GM23338 (cell line): ENCODE measurements around the gene ACOT8. TPM values are rescaled to one million over a fixed set of nuclear protein-coding genes. Genes with fewer than 3 reads are reported as not detected.
A peak's percentile ranks its signal among the peaks of the same experiment; 100 is the strongest.

Experiments
- ATAC-seq: fragments of 200-7000 bp; cut with Tn5 transposase; 3 replicates; pipeline ENCODE4 v1.9.1; 2020
- DNase-seq: peaks from one replicate; pipeline ENCODE4 v3.0.0-alpha.2; 2015; ENCODE audit warnings: low spot score
- H2AFZ ChIP-seq: fragments of 200-600 bp; sonication (generic); 2 replicates; pipeline ENCODE4 v1.8.0; 2016; ENCODE audit warnings: antibody characterized with exemption, mild to moderate bottlenecking, moderate library complexity
- H3F3A ChIP-seq: fragments of 200-600 bp; sonication (generic); replicated peaks from 2 replicates; pipeline ENCODE4 v1.8.0; 2017; ENCODE audit warnings: antibody characterized with exemption, mixed run types, low read depth
- H3K27ac ChIP-seq: fragments of 200-600 bp; sonication (generic); 2 replicates; pipeline ENCODE4 v1.6.1; 2016; ENCODE audit warnings: low read depth
- H3K27me3 ChIP-seq: fragments of 200-600 bp; sonication (generic); 2 replicates; pipeline ENCODE4 v1.8.0; 2016; ENCODE audit warnings: mild to moderate bottlenecking, mixed run types, moderate library complexity; ENCODE audit not compliant: insufficient read depth
- H3K36me3 ChIP-seq: fragments of 200-600 bp; sonication (generic); 2 replicates; pipeline ENCODE4 v1.8.0; 2016; ENCODE audit warnings: mild to moderate bottlenecking; ENCODE audit not compliant: insufficient read depth
- H3K4me1 ChIP-seq: fragments of 200-600 bp; sonication (generic); 2 replicates; pipeline ENCODE4 v1.8.0; 2016; ENCODE audit warnings: mild to moderate bottlenecking, moderate library complexity; ENCODE audit not compliant: insufficient read depth
- H3K4me2 ChIP-seq: fragments of 200-600 bp; sonication (generic); 2 replicates; pipeline ENCODE4 v1.7.1; 2017; ENCODE audit warnings: mixed run types
- H3K4me3 ChIP-seq: fragments of 200-600 bp; sonication (generic); 2 replicates; pipeline ENCODE4 v1.6.1; 2016; ENCODE audit warnings: mixed run types
- H3K79me2 ChIP-seq: fragments of 200-600 bp; sonication (generic); replicated peaks from 2 replicates; pipeline ENCODE4 v1.8.0; 2017; ENCODE audit warnings: mild to moderate bottlenecking; ENCODE audit not compliant: insufficient read depth
- H3K9me2 ChIP-seq: fragments of 200-600 bp; sonication (generic); 2 replicates; pipeline ENCODE4 v1.8.0; 2017; ENCODE audit not compliant: insufficient read depth
- H4K20me1 ChIP-seq: fragments of 200-600 bp; sonication (generic); replicated peaks from 2 replicates; pipeline ENCODE4 v1.8.0; 2017; ENCODE audit warnings: mild to moderate bottlenecking; ENCODE audit not compliant: insufficient read depth
- H3K27ac Mint-ChIP-seq: 2 replicates; pipeline ENCODE4 v1.8.0; 2020; ENCODE audit warnings: inconsistent platforms, mild to moderate bottlenecking, moderate library complexity, mixed read lengths
- H3K27me3 Mint-ChIP-seq: 3 replicates; pipeline ENCODE4 v1.8.0; 2022; ENCODE audit warnings: low read depth, mild to moderate bottlenecking, moderate library complexity, mixed read lengths, inconsistent platforms; ENCODE audit not compliant: insufficient read depth, poor library complexity
- H3K36me3 Mint-ChIP-seq: 3 replicates; pipeline ENCODE4 v1.8.0; 2021; ENCODE audit warnings: low read depth, mild to moderate bottlenecking, inconsistent platforms, moderate library complexity, mixed read lengths
- H3K4me1 Mint-ChIP-seq: 3 replicates; pipeline ENCODE4 v1.8.0; 2020; ENCODE audit warnings: mild to moderate bottlenecking, inconsistent platforms, mixed read lengths
- H3K4me3 Mint-ChIP-seq: 3 replicates; pipeline ENCODE4 v1.8.0; 2021; ENCODE audit warnings: moderate library complexity, mild to moderate bottlenecking, inconsistent platforms, mixed read lengths
- H3K9me3 Mint-ChIP-seq: 3 replicates; pipeline ENCODE4 v1.8.0; 2020; ENCODE audit warnings: moderate library complexity, mild to moderate bottlenecking, inconsistent platforms, mixed read lengths
- CREB1 ChIP-seq: fragments of 250-450 bp; sonication (Bioruptor Pico); IDR thresholded peaks from 2 replicates; pipeline ENCODE4 v1.5.0; 2020; ENCODE audit warnings: low read depth, mild to moderate bottlenecking, moderate library complexity
- CTCF ChIP-seq, 2 experiments: fragments of 200-600 bp in 1 of 2; sonication (generic) in 1 of 2; conservative IDR thresholded peaks; 2 replicates each; pipeline versions ENCODE4 v1.5.1 to v1.6.1; 2016 to 2017; ENCODE audit warnings: antibody characterized with exemption in 2 of 2, low read depth in 2 of 2, mild to moderate bottlenecking in 2 of 2, moderate library complexity in 1 of 2
- EZH2 ChIP-seq: fragments of 200-600 bp; sonication (generic); IDR thresholded peaks from one replicate; pipeline ENCODE4 v1.8.0; 2017; ENCODE audit warnings: antibody characterized with exemption, mild to moderate bottlenecking, low read depth; ENCODE audit not compliant: unreplicated experiment
- EZH2phosphoT487 ChIP-seq: fragments of 200-600 bp; sonication (generic); IDR thresholded peaks from one replicate; pipeline ENCODE4 v1.8.1; 2018; ENCODE audit warnings: antibody characterized with exemption; ENCODE audit not compliant: unreplicated experiment
- NANOG ChIP-seq: IDR thresholded peaks from 2 replicates; pipeline ENCODE4 v1.6.1; 2016; ENCODE audit warnings: antibody characterized with exemption, borderline replicate concordance
- STAT1 ChIP-seq: IDR thresholded peaks from one replicate; pipeline ENCODE4 v1.6.1; 2016; ENCODE audit warnings: antibody characterized with exemption; ENCODE audit not compliant: unreplicated experiment
- polyA plus RNA-seq: library from polyadenylated mRNA; unstranded; fragments of >200 nt; fragmentation: Nextera tagmentation; extraction: Ambion mirVana; gene quantifications from 2 replicates; pipeline ENCODE4 v1.2.1, GENCODE V29; 2016
- total RNA-seq: library from RNA; depleted of rRNA; stranded (reverse); fragments of >200 nt; shearing (Covaris generic); gene quantifications from 2 replicates; pipeline ENCODE4 v1.2.3, GENCODE V29; 2014
- TF ChIP-seq, protein P1 (sequence below): fragments of 250-450 bp; sonication (Bioruptor Pico); IDR thresholded peaks from 2 replicates; pipeline ENCODE4 v1.5.0; 2020; ENCODE audit warnings: mild to moderate bottlenecking, moderate library complexity
- TF ChIP-seq, protein P2 (sequence below): IDR thresholded peaks from 2 replicates; pipeline ENCODE4 v1.6.1; 2016; ENCODE audit warnings: antibody characterized with exemption

Gene ACOT8
- total and polyA plus RNA-seq, 2 experiments from 2014 or later, result 42.0 to 75.2 TPM

GRCh38 chr20:45883100-45883469 is 25.9 kb upstream of the ACOT8 start (continued):
- TF ChIP-seq CTCF (conservative IDR thresholded peaks at IDR 0.05; ENCODE audit: low read depth in 2 of 2) (no peak), NANOG (no peak), STAT1 (no peak), CREB1 (CRISPR knock-in tag) (no peak)
- TF ChIP-seq, protein P1, sequence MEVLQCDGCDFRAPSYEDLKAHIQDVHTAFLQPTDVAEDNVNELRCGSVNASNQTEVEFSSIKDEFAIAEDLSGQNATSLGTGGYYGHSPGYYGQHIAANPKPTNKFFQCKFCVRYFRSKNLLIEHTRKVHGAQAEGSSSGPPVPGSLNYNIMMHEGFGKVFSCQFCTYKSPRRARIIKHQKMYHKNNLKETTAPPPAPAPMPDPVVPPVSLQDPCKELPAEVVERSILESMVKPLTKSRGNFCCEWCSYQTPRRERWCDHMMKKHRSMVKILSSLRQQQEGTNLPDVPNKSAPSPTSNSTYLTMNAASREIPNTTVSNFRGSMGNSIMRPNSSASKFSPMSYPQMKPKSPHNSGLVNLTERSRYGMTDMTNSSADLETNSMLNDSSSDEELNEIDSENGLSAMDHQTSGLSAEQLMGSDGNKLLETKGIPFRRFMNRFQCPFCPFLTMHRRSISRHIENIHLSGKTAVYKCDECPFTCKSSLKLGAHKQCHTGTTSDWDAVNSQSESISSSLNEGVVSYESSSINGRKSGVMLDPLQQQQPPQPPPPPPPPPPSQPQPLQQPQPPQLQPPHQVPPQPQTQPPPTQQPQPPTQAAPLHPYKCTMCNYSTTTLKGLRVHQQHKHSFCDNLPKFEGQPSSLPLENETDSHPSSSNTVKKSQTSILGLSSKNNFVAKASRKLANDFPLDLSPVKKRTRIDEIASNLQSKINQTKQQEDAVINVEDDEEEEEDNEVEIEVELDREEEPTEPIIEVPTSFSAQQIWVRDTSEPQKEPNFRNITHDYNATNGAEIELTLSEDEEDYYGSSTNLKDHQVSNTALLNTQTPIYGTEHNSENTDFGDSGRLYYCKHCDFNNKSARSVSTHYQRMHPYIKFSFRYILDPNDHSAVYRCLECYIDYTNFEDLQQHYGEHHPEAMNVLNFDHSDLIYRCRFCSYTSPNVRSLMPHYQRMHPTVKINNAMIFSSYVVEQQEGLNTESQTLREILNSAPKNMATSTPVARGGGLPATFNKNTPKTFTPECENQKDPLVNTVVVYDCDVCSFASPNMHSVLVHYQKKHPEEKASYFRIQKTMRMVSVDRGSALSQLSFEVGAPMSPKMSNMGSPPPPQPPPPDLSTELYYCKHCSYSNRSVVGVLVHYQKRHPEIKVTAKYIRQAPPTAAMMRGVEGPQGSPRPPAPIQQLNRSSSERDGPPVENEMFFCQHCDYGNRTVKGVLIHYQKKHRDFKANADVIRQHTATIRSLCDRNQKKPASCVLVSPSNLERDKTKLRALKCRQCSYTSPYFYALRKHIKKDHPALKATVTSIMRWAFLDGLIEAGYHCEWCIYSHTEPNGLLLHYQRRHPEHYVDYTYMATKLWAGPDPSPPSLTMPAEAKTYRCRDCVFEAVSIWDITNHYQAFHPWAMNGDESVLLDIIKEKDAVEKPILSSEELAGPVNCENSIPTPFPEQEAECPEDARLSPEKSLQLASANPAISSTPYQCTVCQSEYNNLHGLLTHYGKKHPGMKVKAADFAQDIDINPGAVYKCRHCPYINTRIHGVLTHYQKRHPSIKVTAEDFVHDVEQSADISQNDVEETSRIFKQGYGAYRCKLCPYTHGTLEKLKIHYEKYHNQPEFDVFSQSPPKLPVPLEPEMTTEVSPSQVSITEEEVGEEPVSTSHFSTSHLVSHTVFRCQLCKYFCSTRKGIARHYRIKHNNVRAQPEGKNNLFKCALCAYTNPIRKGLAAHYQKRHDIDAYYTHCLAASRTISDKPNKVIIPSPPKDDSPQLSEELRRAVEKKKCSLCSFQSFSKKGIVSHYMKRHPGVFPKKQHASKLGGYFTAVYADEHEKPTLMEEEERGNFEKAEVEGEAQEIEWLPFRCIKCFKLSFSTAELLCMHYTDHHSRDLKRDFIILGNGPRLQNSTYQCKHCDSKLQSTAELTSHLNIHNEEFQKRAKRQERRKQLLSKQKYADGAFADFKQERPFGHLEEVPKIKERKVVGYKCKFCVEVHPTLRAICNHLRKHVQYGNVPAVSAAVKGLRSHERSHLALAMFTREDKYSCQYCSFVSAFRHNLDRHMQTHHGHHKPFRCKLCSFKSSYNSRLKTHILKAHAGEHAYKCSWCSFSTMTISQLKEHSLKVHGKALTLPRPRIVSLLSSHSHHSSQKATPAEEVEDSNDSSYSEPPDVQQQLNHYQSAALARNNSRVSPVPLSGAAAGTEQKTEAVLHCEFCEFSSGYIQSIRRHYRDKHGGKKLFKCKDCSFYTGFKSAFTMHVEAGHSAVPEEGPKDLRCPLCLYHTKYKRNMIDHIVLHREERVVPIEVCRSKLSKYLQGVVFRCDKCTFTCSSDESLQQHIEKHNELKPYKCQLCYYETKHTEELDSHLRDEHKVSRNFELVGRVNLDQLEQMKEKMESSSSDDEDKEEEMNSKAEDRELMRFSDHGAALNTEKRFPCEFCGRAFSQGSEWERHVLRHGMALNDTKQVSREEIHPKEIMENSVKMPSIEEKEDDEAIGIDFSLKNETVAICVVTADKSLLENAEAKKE (CRISPR knock-in tag), result no peak

- Histone ChIP-seq H3K36me3 (peaks cover 1% of the 10 kb centered on the region; the same call in 1 of the 2 replicates), H3F3A (no peaks in the 10 kb centered on the region), H4K20me1 (peaks cover 11% of the 10 kb centered on the region), H3K4me2 (no peak overlapping the region), H3K79me2 (peaks cover 14% of the 10 kb centered on the region), H3K4me1 (no peaks in the 10 kb centered on the region), H3K9me2 (no peaks in the 10 kb centered on the region), H3K27ac (no peak overlapping the region), H2AFZ (no peak overlapping the region), H3K27me3 (no peaks in the 10 kb centered on the region), H3K4me3 (no peak overlapping the region)
- peaks cover 6% of the 10 kb centered on the region for H3K27me3 Mint-ChIP-seq
- H3K4me3 Mint-ChIP-seq, result peak overlapping the region; percentile 66
- H3K9me3 Mint-ChIP-seq, result no peaks in the 10 kb centered on the region
- H3K36me3 Mint-ChIP-seq, result peaks cover 22% of the 10 kb centered on the region
- H3K27ac Mint-ChIP-seq, result no peak overlapping the region
- peaks cover 8% of the 10 kb centered on the region for H3K4me1 Mint-ChIP-seq
- DNase-seq (no peak), ATAC-seq (no peak)
- TF ChIP-seq EZH2phosphoT487, result no peak
- TF ChIP-seq, protein P2, sequence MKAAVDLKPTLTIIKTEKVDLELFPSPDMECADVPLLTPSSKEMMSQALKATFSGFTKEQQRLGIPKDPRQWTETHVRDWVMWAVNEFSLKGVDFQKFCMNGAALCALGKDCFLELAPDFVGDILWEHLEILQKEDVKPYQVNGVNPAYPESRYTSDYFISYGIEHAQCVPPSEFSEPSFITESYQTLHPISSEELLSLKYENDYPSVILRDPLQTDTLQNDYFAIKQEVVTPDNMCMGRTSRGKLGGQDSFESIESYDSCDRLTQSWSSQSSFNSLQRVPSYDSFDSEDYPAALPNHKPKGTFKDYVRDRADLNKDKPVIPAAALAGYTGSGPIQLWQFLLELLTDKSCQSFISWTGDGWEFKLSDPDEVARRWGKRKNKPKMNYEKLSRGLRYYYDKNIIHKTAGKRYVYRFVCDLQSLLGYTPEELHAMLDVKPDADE, result no peak
- TF ChIP-seq EZH2, result no peak
Measured at GRCh38 chr20:45882469-45883099, 25.4 kb upstream of the ACOT8 start.
